ENCODE data around the gene IRF9. TPM values are rescaled to one million over a fixed set of nuclear protein-coding genes. Genes with fewer than 3 reads are reported as not detected.

IRF9 gene
- total and polyA plus RNA-seq, 2 of the 4 experiments (the other 2 are of a cell fraction): 25.6 to 34.6 TPM

DNA sequence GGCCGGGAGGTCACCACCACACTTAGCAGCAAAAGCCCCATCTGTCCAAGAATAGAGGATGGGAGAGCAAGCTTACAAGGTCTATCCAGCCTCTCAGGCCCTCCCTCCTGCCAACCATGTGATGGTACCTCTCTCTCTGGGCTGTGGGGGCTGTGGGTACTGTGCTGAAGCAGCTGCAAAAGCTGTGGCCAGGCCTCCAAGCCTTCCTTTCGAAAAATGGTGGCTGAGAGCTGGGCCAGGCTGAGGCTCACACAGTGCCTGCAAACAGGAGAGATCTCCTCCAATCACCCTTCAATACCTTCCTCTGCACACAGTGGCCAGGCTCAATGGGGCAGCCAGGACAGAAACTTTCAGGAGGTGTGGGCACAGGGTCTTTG, 26.5 kb downstream of the IRF9 start:
- peaks cover 18% of the 10 kb centered on the region for H3K9me1 ChIP-seq (ENCODE audit: insufficient read depth, low read length)
- H3K14ac ChIP-seq (replicated peaks; ENCODE audit: low read depth, low read length): no peak overlapping the region
- H4K91ac ChIP-seq (ENCODE audit: insufficient read depth, low read depth, low read length): no peak overlapping the region
- H4K5ac ChIP-seq (ENCODE audit: low read depth, low read length): no peak overlapping the region
- no peaks in the 10 kb centered on the region for H3K9me3 ChIP-seq (ENCODE audit: control insufficient read depth, insufficient read depth, low read length)
- TF ChIP-seq, protein P1, sequence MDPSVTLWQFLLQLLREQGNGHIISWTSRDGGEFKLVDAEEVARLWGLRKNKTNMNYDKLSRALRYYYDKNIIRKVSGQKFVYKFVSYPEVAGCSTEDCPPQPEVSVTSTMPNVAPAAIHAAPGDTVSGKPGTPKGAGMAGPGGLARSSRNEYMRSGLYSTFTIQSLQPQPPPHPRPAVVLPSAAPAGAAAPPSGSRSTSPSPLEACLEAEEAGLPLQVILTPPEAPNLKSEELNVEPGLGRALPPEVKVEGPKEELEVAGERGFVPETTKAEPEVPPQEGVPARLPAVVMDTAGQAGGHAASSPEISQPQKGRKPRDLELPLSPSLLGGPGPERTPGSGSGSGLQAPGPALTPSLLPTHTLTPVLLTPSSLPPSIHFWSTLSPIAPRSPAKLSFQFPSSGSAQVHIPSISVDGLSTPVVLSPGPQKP (IDR thresholded peaks at IDR 0.05; ENCODE audit: borderline replicate concordance, low read depth, low read length): no peak
- TF ChIP-seq RFX5 (IDR thresholded peaks at IDR 0.05; ENCODE audit: low read depth, low read length) (no peak), MAZ (IDR thresholded peaks at IDR 0.05; ENCODE audit: borderline replicate concordance, low read depth, low read length) (no peak), CHD1 (IDR thresholded peaks at IDR 0.05; ENCODE audit: low read depth, low read length) (no peak), BHLHE40 (IDR thresholded peaks at IDR 0.05; ENCODE audit: low read depth, low read length) (no peak), NFE2L2 (IDR thresholded peaks at IDR 0.05; ENCODE audit: low read depth, low read length) (no peak), FOS (IDR thresholded peaks at IDR 0.05; ENCODE audit: low read depth, low read length) (no peak), MAFK (IDR thresholded peaks at IDR 0.05; ENCODE audit: low read depth, low read length) (no peak), RAD21 (IDR thresholded peaks at IDR 0.05; ENCODE audit: low read length) (no peak)
- WGBS, 2 experiments (ENCODE audit: extremely low coverage in 2 of 2, insufficient read length in 1 of 2): no CpG with 5 or more reads among the region's 2 CpGs
- BruUV-seq (replicated peaks): no TSS peak
- no peak overlapping the region for H3K18ac ChIP-seq (ENCODE audit: low read depth, low read length)
- peaks cover 53% of the 10 kb centered on the region for H3K36me3 ChIP-seq (ENCODE audit: control insufficient read depth, insufficient read depth, low read length)
- H4K8ac ChIP-seq (ENCODE audit: low read depth in 2 of 2, low read length in 2 of 2): no peak overlapping the region
- 0 out of 2 replicates have a peak overlapping the region, but pooled peaks have one; percentile 61 for H3K9ac ChIP-seq (ENCODE audit: low read depth, low read length)
- no peak for ATAC-seq (ENCODE audit: low read depth)
- H2BK15ac ChIP-seq (ENCODE audit: low read depth, low read length): no peak overlapping the region
- H2AFZ ChIP-seq (replicated peaks; ENCODE audit: low read length, poor library complexity): no peak overlapping the region
- ChIA-PET POLR2A (ENCODE audit: unreplicated experiment) (no interaction called here), CTCF (no interaction called here)
- H3K4me2 ChIP-seq (ENCODE audit: low read depth, low read length): peak overlapping the region; percentile 78
- H3K23ac ChIP-seq (ENCODE audit: low read depth, low read length): 0 out of 2 replicates have a peak overlapping the region, but pooled peaks have one; percentile 2
- H3K27me3 ChIP-seq (ENCODE audit: control insufficient read depth, insufficient read depth, low read length): no peaks in the 10 kb centered on the region
- H3K4ac ChIP-seq (ENCODE audit: low read depth, low read length): no peak overlapping the region
- peak overlapping the region; percentile 99 for H2AK9ac ChIP-seq (replicated peaks; ENCODE audit: low read depth, low read length, poor library complexity)
- intact Hi-C loops (cut with micrococcal nuclease): no loop called here
- no peak overlapping the region for H2BK5ac ChIP-seq (ENCODE audit: low read depth, low read length, poor library complexity, severe bottlenecking)
- no peak overlapping the region for H3K56ac ChIP-seq (ENCODE audit: extremely low read depth, insufficient read depth, low read length)
- dilution Hi-C loops (cut with HindIII; ENCODE audit: low sequenced_read_pairs, unreplicated experiment): no loop called here
- H3K4me1 ChIP-seq (ENCODE audit: control insufficient read depth, insufficient read depth, low read length): peaks cover 4% of the 10 kb centered on the region
- in situ Hi-C loops (cut with MboI; ENCODE audit: low sequenced_read_pairs): no loop called here
- H2AK5ac ChIP-seq (ENCODE audit: low read depth, low read length): 0 out of 2 replicates have a peak overlapping the region, but pooled peaks have one; percentile 15
- peaks cover 17 to 64% of the 10 kb centered on the region in 2 experiments for H3K79me1 ChIP-seq (ENCODE audit: low read depth in 1 of 2, low read length in 2 of 2)
- H2BK120ac ChIP-seq (ENCODE audit: low read depth, low read length): no peak overlapping the region
- H3K4me3 ChIP-seq (ENCODE audit: insufficient read depth, low read depth, low read length): no peak overlapping the region
- no peaks in the 10 kb centered on the region for H4K20me1 ChIP-seq (ENCODE audit: insufficient read depth, low read length)
- DNase-seq: no peak
- no peak overlapping the region for H3K27ac ChIP-seq (ENCODE audit: insufficient read depth, low read length)
- no peak overlapping the region for H2BK20ac ChIP-seq (ENCODE audit: low read depth, low read length)

Data from IMR-90 (cell line).